Coronary artery (tissue), 2 donors: ENCODE measurements around the gene PPP3CA.

ENCODE experiments used
- DNase-seq: peaks from one replicate; pipeline ENCODE4 v3.0.0-alpha.2; 2017; ENCODE audit warnings: low spot score
- H3K27ac ChIP-seq, 2 donors: fragments of 200-600 bp; sonication (generic); one replicate each; pipeline ENCODE4 v1.5.1; 2016 to 2019
- H3K4me3 ChIP-seq: fragments of 200-600 bp; sonication (generic); 2 replicates; pipeline ENCODE4 v1.5.1; 2016; ENCODE audit warnings: mild to moderate bottlenecking, moderate library complexity
- CTCF ChIP-seq: fragments of 200-600 bp; sonication (generic); IDR thresholded peaks from one replicate; pipeline ENCODE4 v1.5.1; 2019; ENCODE audit warnings: antibody characterized with exemption

Gene PPP3CA

DNA sequence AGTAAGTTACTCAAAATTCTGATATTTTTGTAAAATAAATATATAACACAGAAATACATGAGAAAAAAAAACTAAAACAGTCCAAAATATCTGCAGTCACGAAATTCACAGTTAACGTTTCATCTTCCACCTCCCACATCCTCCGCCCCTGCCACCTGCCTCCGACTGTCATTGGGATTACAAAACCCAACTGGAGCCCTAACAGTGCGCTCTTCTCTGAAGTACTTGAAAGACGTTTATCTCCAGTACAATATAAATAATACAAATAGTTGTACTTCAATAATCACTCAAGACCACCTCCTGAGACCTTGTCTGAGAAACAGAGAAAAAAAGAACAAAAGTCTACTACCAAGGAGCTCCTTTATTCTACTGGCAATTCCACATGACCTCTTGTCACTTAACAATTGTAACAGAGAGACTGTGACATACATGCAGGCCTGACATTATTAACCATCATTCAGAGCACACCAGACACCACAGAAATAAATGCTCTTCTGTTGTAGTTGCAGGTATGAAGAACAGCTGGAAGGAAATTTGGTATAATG lies 280.6 kb downstream of the PPP3CA start:
- no peak for DNase-seq
- no peak for TF ChIP-seq CTCF
- H3K27ac ChIP-seq = no peak overlapping the region

GRCh38 chr4:101065935-101066485 lies 281.3 kb downstream of the PPP3CA start:
- Histone ChIP-seq H3K4me3 (no peak overlapping the region), H3K27ac (no peak overlapping the region)
- TF ChIP-seq CTCF = no peak
- no peak for DNase-seq

More for the DNA sequence above, 280.6 kb downstream of the PPP3CA start:
- no peak overlapping the region for H3K4me3 ChIP-seq

GRCh38 chr4:101065346-101065745 lies 282.0 kb downstream of the PPP3CA start:
- no peak for DNase-seq
- TF ChIP-seq CTCF = no peak
- no peak overlapping the region for H3K4me3 ChIP-seq
- H3K27ac ChIP-seq = no peak overlapping the region

GRCh38 chr4:101064541-101065180 lies 282.7 kb downstream of the PPP3CA start:
- no peak for TF ChIP-seq CTCF
- Histone ChIP-seq H3K27ac (no peak overlapping the region), H3K4me3 (no peak overlapping the region)
- no peak for DNase-seq

DNA sequence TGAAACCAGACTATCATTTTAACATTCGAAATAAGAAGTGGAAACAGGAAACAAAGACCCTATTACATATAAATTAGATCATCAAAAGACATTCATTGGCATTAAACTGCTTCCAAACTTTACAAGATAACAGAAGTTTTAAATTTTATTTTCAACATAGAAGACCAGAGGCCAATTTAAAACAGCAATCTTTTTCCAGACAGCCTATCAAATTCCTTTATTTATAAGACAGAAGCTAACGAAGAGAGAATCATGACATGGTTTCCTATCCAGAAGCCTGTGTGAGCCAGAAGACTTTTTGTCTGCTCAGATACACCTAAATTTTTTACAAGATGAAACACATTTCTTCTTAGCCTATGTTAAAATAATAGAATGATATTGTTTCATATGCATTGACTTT lies 291.9 kb downstream of the PPP3CA start:
- Histone ChIP-seq H3K4me3 (no peak overlapping the region), H3K27ac (no peak overlapping the region)
- TF ChIP-seq CTCF = no peak
- DNase-seq = no peak

GRCh38 chr4:101050837-101051205 lies 296.5 kb downstream of the PPP3CA start:
- TF ChIP-seq CTCF = no peak
- no peak overlapping the region for H3K27ac ChIP-seq
- DNase-seq = no peak
- H3K4me3 ChIP-seq = no peak overlapping the region
